Measurements from ENCODE around the gene ANKRD22. TPM values are rescaled to one million over a fixed set of nuclear protein-coding genes. Genes with fewer than 3 reads are reported as not detected.

ANKRD22 gene
- total and polyA plus RNA-seq, 9 of the 15 experiments (the other 6 are each of a cell fraction or from before 2014, with no cell fraction given) = not detected

GRCh38 chr10:88813200-88813599, 38.4 kb downstream of the ANKRD22 start:
- no peak overlapping the region for H2AFZ ChIP-seq (ENCODE audit: low read depth, low read length)
- no TSS peak for BruUV-seq (replicated peaks)
- H3K9me1 ChIP-seq (ENCODE audit: control insufficient read depth, insufficient read depth, low read length) = no peaks in the 10 kb centered on the region
- H3K27me3 ChIP-seq (ENCODE audit: control insufficient read depth in 2 of 2, insufficient read depth in 2 of 2, low read length in 2 of 2) = no peaks in the 10 kb centered on the region
- ATAC-seq (no peak), FAIRE-seq (no peak), DNase-seq (ENCODE audit: extremely low read depth in 1 of 4, low spot score in 3 of 4) (no peak)
- no peak overlapping the region for H3K9ac ChIP-seq (ENCODE audit: insufficient read depth in 1 of 2, low read depth in 2 of 2, low read length in 2 of 2)
- in situ Hi-C loops (cut with MboI) (no loop called here), intact Hi-C loops (cut with micrococcal nuclease) (no loop called here)
- no peaks in the 10 kb centered on the region for H3K36me3 ChIP-seq (ENCODE audit: control insufficient read depth, insufficient read depth, low read length)
- H3K4me3 ChIP-seq = no peak overlapping the region
- no peaks in the 10 kb centered on the region for H3K79me2 ChIP-seq (ENCODE audit: control insufficient read depth, insufficient read depth, low read length)
- WGBS (ENCODE audit: insufficient coverage, low coverage, missing lambda C conversion rate) = 0% methylated on average over 5 of the region's 6 CpGs
- ChIA-PET CTCF (ENCODE audit: low intra/inter-chr PET ratio) (no interaction called here), POLR2A (no interaction called here)
- H3K4me1 ChIP-seq (replicated peaks in 1 of 2; ENCODE audit: control insufficient read depth in 2 of 2, insufficient read depth in 2 of 2, low read length in 2 of 2) = no peaks in the 10 kb centered on the region
- no peaks in the 10 kb centered on the region for H4K20me1 ChIP-seq (replicated peaks; ENCODE audit: control insufficient read depth, insufficient read depth, low read length)
- TF ChIP-seq MTA3 (IDR thresholded peaks at IDR 0.05; ENCODE audit: borderline replicate concordance) (no peak), CHAMP1 (IDR thresholded peaks at IDR 0.05) (no peak), ZNF785 (CRISPR knock-in tag; IDR thresholded peaks at IDR 0.05) (no peak), ZNF316 (IDR thresholded peaks at IDR 0.05) (peak; percentile 31; the same call in 1 of the 2 replicates), EP300 (IDR thresholded peaks at IDR 0.05; ENCODE audit: low read length) (no peak), ZMIZ1 (IDR thresholded peaks at IDR 0.05; ENCODE audit: low read depth in 2 of 2, low read length in 2 of 2) (no peak), NUFIP1 (IDR thresholded peaks at IDR 0.05; ENCODE audit: partially characterized antibody) (no peak), RREB1 (CRISPR knock-in tag; IDR thresholded peaks at IDR 0.05) (no peak)
- H3K9me3 ChIP-seq (replicated peaks; ENCODE audit: control insufficient read depth, insufficient read depth, low read depth, low read length) = no peaks in the 10 kb centered on the region
- no peak overlapping the region for H3K4me2 ChIP-seq (ENCODE audit: insufficient read depth, low read length)
- H3K27ac ChIP-seq (ENCODE audit: extremely low read depth, low read depth, low read length) = no peak overlapping the region

Measured in K562 (cell line).